ENCODE measurements around the gene NEGR1.

The NEGR1 gene

DNA sequence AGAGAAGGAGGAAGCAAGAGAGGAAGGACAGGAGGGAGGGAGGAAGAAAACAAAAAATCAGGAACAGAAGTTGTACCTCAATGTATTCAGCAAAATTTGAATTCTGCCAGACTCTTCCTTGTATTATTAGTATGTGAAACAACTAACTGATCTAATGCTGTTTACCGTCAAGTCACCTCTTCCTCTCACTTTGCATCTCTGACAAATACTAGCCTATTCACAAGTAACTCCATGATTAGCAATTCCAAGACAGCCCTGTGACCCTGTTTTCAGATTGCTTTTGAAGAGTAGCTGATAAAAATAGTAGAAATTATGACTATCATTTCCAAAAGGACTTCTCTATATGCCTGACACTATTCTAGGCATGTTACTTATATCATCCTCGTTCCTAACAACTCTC is 445.4 kb downstream of the NEGR1 start:
- Histone ChIP-seq H3K4me3 (ENCODE audit: low read depth, low read length) (no peak overlapping the region), H3K36me3 (ENCODE audit: insufficient read depth, low read length) (no peaks in the 10 kb centered on the region)

DNA sequence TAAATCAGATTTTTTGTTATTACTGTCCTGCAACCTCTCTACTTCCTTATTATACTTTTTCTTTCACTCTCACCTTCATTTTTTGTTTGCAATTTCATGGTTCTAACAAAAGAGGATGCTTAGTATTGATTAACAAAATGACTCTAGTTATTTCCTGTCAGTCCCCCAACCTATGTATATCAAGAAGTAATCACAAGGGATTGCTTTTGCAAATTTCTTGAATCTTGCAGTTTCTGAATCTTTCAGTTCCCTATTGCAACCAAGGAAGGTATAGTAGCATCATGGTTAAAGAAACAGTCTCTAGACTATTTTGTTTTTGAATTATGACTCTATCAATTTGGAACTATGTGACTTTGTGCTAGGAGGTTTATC is 446.9 kb downstream of the NEGR1 start:
- Histone ChIP-seq H3K4me1 (ENCODE audit: control insufficient read depth, insufficient read depth, low read length, unreplicated experiment) (no peaks in the 10 kb centered on the region), H3K79me2 (ENCODE audit: control insufficient read depth, insufficient read depth, low read length, unreplicated experiment) (no peaks in the 10 kb centered on the region), H3K36me3 (ENCODE audit: insufficient read depth, low read length) (no peaks in the 10 kb centered on the region), H3K27ac (ENCODE audit: low read depth, low read length) (no peak overlapping the region), H3K4me3 (ENCODE audit: low read depth, low read length) (no peak overlapping the region), H3K27me3 (ENCODE audit: insufficient read depth, low read length) (no peaks in the 10 kb centered on the region), H2AFZ (ENCODE audit: low read length, unreplicated experiment) (no peak overlapping the region)

More for the DNA sequence above, 445.4 kb downstream of the NEGR1 start:
- Histone ChIP-seq H3K27me3 (ENCODE audit: insufficient read depth, low read length) (no peaks in the 10 kb centered on the region), H3K4me1 (ENCODE audit: control insufficient read depth, insufficient read depth, low read length, unreplicated experiment) (no peaks in the 10 kb centered on the region), H3K79me2 (ENCODE audit: control insufficient read depth, insufficient read depth, low read length, unreplicated experiment) (no peaks in the 10 kb centered on the region), H3K27ac (ENCODE audit: low read depth, low read length) (no peak overlapping the region), H2AFZ (ENCODE audit: low read length, unreplicated experiment) (no peak overlapping the region)

DNA sequence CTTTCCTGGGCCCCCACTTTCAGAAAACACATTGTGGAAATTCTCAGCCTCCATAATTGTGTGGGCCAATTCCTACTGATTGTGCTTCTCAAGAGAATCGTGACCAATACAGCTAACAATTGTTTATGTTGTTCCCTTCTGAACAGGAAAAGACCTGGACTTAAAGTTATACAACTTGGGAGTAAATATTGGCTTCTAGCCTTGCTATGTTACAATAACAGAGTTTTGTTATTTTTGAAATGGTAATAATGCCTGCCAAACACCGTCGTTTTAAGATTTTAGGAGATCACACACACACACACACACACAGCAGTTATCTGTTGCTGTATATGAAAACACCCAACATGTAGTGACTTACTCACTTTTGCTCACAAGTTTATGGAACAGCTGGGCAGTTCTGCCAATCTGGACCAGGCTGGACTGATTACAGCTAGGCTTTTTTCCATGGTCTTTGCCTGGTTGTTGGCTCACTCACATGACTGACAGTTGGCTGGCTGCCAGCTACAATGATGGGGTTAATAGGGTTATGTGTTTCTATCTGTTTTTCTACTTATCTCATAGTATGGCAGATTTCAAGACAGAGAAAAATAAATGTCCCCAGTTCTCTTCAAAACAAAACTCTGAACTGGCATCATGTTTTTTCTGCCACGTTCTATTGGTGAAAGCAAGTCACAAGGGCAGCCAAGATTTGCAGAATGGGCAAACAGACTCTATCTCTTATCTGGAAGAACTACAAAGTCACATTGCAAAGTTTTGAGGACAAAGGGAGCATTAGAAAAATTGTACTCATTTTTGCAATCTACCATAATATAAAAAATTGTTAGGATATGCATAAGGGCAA is 447.5 kb downstream of the NEGR1 start:
- no peaks in the 10 kb centered on the region for H3K27me3 ChIP-seq (ENCODE audit: insufficient read depth, low read length)
- H3K4me1 ChIP-seq (ENCODE audit: control insufficient read depth, insufficient read depth, low read length, unreplicated experiment): no peaks in the 10 kb centered on the region
- H2AFZ ChIP-seq (ENCODE audit: low read length, unreplicated experiment): no peak overlapping the region
- no peaks in the 10 kb centered on the region for H3K36me3 ChIP-seq (ENCODE audit: insufficient read depth, low read length)
- H3K79me2 ChIP-seq (ENCODE audit: control insufficient read depth, insufficient read depth, low read length, unreplicated experiment): no peaks in the 10 kb centered on the region
- no peak overlapping the region for H3K4me3 ChIP-seq (ENCODE audit: low read depth, low read length)
- H3K27ac ChIP-seq (ENCODE audit: low read depth, low read length): no peak overlapping the region

- Histone ChIP-seq H2AFZ (ENCODE audit: low read length, unreplicated experiment) (no peak overlapping the region), H3K4me1 (ENCODE audit: control insufficient read depth, insufficient read depth, low read length, unreplicated experiment) (no peaks in the 10 kb centered on the region), H3K79me2 (ENCODE audit: control insufficient read depth, insufficient read depth, low read length, unreplicated experiment) (no peaks in the 10 kb centered on the region), H3K27ac (ENCODE audit: low read depth, low read length) (no peak overlapping the region), H3K4me3 (ENCODE audit: low read depth, low read length) (no peak overlapping the region), H3K36me3 (ENCODE audit: insufficient read depth, low read length) (no peaks in the 10 kb centered on the region), H3K27me3 (ENCODE audit: insufficient read depth, low read length) (no peaks in the 10 kb centered on the region)
Measured at GRCh38 chr1:71831646-71832045, 450.7 kb downstream of the NEGR1 start.

DNA sequence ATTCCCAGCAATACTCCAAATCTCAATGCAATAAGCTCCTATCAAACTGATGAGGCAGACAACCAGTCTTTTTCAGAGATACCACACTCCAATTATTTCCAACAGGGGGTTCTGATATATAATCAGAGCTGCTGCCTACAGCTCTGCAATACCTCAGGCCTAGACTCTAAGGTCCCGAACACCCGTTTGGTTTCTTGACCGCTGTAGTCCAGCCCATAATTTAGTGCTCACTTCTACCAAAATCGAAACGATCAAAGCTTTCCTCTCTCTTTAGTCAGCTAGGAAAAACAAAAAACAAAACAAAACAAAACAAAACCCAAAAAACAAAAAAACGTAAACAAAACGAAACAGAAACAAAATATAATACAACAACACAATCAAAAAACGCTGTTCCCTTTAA is 453.0 kb downstream of the NEGR1 start:
- Histone ChIP-seq H3K27ac (ENCODE audit: low read depth, low read length) (no peak overlapping the region), H3K36me3 (ENCODE audit: insufficient read depth, low read length) (no peaks in the 10 kb centered on the region), H3K27me3 (ENCODE audit: insufficient read depth, low read length) (no peaks in the 10 kb centered on the region), H3K79me2 (ENCODE audit: control insufficient read depth, insufficient read depth, low read length, unreplicated experiment) (no peaks in the 10 kb centered on the region), H2AFZ (ENCODE audit: low read length, unreplicated experiment) (no peak overlapping the region), H3K4me3 (ENCODE audit: low read depth, low read length) (no peak overlapping the region), H3K4me1 (ENCODE audit: control insufficient read depth, insufficient read depth, low read length, unreplicated experiment) (no peaks in the 10 kb centered on the region)

DNA sequence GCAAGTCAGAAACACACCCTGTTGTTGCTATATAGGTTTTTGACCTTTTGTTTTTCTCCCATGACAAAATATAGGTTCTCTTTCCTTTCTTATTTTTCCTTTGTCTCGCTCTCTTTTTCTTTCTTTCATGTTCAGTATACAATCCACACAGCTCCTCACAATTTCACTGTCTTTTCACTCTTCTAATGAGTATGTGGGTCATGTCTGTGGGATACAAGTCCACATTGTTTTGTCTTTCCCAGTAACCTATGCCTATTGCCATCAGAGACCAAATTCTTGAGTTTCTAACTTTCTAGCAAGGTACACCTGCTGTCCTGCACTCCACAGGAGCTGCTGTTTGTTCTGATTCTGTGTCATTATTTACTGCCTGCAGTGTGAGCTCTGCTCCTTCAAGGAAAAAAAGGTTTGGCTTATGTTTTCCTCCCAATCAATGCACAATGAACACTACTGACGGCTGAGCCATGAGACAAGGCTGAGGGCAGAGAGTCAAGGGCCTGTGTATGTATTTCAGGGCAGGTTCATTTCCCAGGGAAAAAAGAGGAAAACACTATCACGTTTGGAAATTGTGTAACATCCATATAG is 453.8 kb downstream of the NEGR1 start:
- H3K4me3 ChIP-seq (ENCODE audit: low read depth, low read length): no peak overlapping the region
- H3K27ac ChIP-seq (ENCODE audit: low read depth, low read length): no peak overlapping the region
- H3K36me3 ChIP-seq (ENCODE audit: insufficient read depth, low read length): no peaks in the 10 kb centered on the region
- H3K4me1 ChIP-seq (ENCODE audit: control insufficient read depth, insufficient read depth, low read length, unreplicated experiment): no peaks in the 10 kb centered on the region
- no peak overlapping the region for H2AFZ ChIP-seq (ENCODE audit: low read length, unreplicated experiment)
- H3K27me3 ChIP-seq (ENCODE audit: insufficient read depth, low read length): no peaks in the 10 kb centered on the region
- H3K79me2 ChIP-seq (ENCODE audit: control insufficient read depth, insufficient read depth, low read length, unreplicated experiment): no peaks in the 10 kb centered on the region

DNA sequence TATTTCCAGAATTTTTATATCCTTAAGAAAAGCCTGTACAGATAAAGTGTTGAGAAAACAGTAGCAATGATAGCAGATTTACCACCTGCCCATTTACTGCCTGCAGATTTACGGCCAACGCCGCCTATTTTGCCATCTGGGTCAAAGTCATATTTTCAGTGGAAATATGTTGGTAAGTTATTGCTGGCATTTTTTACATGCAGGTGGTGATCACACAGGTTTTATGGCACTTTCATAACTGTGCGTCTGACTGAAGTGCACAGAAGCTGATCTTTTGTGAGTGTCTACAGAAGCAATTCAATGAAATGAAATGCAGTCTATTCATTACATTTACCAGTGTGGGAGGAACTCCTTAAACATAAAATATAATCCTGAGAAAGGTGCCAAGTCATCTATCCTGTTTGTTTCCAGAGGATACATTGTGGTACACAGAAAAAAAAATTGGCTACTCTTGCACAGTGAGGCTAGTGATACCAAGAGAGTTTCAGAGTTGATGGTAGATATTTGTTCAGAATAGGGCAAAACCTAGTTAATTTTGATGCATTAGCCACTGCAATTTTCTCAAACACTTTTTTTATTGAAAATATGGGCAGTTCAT is 458.5 kb downstream of the NEGR1 start:
- Histone ChIP-seq H3K4me3 (ENCODE audit: low read depth, low read length) (no peak overlapping the region), H3K4me1 (ENCODE audit: control insufficient read depth, insufficient read depth, low read length, unreplicated experiment) (no peaks in the 10 kb centered on the region), H3K27ac (ENCODE audit: low read depth, low read length) (no peak overlapping the region), H3K79me2 (ENCODE audit: control insufficient read depth, insufficient read depth, low read length, unreplicated experiment) (no peaks in the 10 kb centered on the region), H3K27me3 (ENCODE audit: insufficient read depth, low read length) (no peaks in the 10 kb centered on the region), H3K36me3 (ENCODE audit: insufficient read depth, low read length) (no peaks in the 10 kb centered on the region), H2AFZ (ENCODE audit: low read length, unreplicated experiment) (no peak overlapping the region)

DNA sequence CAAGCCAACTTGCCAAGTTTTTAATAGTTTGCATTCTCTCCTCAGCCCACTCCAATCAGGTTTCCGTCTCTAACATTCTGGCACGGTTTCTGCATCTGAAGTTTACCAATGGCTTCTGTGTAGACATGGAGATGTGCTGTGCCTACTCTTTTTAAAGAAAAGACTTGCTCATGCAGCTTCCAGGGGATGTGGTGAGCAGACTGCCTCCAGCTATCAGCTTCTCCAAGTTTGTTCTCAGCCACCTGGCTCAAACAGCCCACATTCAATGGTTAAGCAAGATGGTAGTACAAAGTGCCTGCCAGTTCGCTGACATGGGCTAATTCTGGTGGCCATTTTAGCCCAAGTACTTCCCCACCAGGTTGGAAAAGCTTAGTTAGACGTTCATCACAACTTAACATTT is 465.3 kb downstream of the NEGR1 start:
- H3K27me3 ChIP-seq (ENCODE audit: insufficient read depth, low read length): no peaks in the 10 kb centered on the region
- H2AFZ ChIP-seq (ENCODE audit: low read length, unreplicated experiment): no peak overlapping the region
- H3K27ac ChIP-seq (ENCODE audit: low read depth, low read length): no peak overlapping the region
- no peak overlapping the region for H3K4me3 ChIP-seq (ENCODE audit: low read depth, low read length)
- no peaks in the 10 kb centered on the region for H3K4me1 ChIP-seq (ENCODE audit: control insufficient read depth, insufficient read depth, low read length, unreplicated experiment)
- H3K36me3 ChIP-seq (ENCODE audit: insufficient read depth, low read length): no peaks in the 10 kb centered on the region
- no peaks in the 10 kb centered on the region for H3K79me2 ChIP-seq (ENCODE audit: control insufficient read depth, insufficient read depth, low read length, unreplicated experiment)

- Histone ChIP-seq H3K79me2 (ENCODE audit: control insufficient read depth, insufficient read depth, low read length, unreplicated experiment) (no peaks in the 10 kb centered on the region), H3K27me3 (ENCODE audit: insufficient read depth, low read length) (no peaks in the 10 kb centered on the region), H3K4me3 (ENCODE audit: low read depth, low read length) (no peak overlapping the region), H3K4me1 (ENCODE audit: control insufficient read depth, insufficient read depth, low read length, unreplicated experiment) (no peaks in the 10 kb centered on the region), H3K27ac (ENCODE audit: low read depth, low read length) (no peak overlapping the region), H2AFZ (ENCODE audit: low read length, unreplicated experiment) (no peak overlapping the region), H3K36me3 (ENCODE audit: insufficient read depth, low read length) (no peaks in the 10 kb centered on the region)
Measured at GRCh38 chr1:71809085-71809484, 473.3 kb downstream of the NEGR1 start.

- Histone ChIP-seq H3K27me3 (ENCODE audit: insufficient read depth, low read length) (no peaks in the 10 kb centered on the region), H3K36me3 (ENCODE audit: insufficient read depth, low read length) (no peaks in the 10 kb centered on the region), H2AFZ (ENCODE audit: low read length, unreplicated experiment) (no peak overlapping the region), H3K27ac (ENCODE audit: low read depth, low read length) (no peak overlapping the region), H3K4me3 (ENCODE audit: low read depth, low read length) (no peak overlapping the region), H3K79me2 (ENCODE audit: control insufficient read depth, insufficient read depth, low read length, unreplicated experiment) (no peaks in the 10 kb centered on the region), H3K4me1 (ENCODE audit: control insufficient read depth, insufficient read depth, low read length, unreplicated experiment) (no peaks in the 10 kb centered on the region)
Measured at GRCh38 chr1:71804140-71804539, 478.2 kb downstream of the NEGR1 start.

GRCh38 chr1:71796006-71796405 is 486.3 kb downstream of the NEGR1 start:
- H2AFZ ChIP-seq (ENCODE audit: low read length, unreplicated experiment): no peak overlapping the region
- H3K4me1 ChIP-seq (ENCODE audit: control insufficient read depth, insufficient read depth, low read length, unreplicated experiment): no peaks in the 10 kb centered on the region
- no peaks in the 10 kb centered on the region for H3K36me3 ChIP-seq (ENCODE audit: insufficient read depth, low read length)
- H3K27ac ChIP-seq (ENCODE audit: low read depth, low read length): no peak overlapping the region
- H3K79me2 ChIP-seq (ENCODE audit: control insufficient read depth, insufficient read depth, low read length, unreplicated experiment): no peaks in the 10 kb centered on the region
- H3K4me3 ChIP-seq (ENCODE audit: low read depth, low read length): no peak overlapping the region
- no peaks in the 10 kb centered on the region for H3K27me3 ChIP-seq (ENCODE audit: insufficient read depth, low read length)

Measured in ACC112 (cell line).